Psoas muscle (tissue), 8 donors: ENCODE results near the gene RCBTB1. TPM values are rescaled to one million over a fixed set of nuclear protein-coding genes. Genes with fewer than 3 reads are reported as not detected.

Experiments used
- ATAC-seq, 4 donors: fragments of 200-7000 bp; cut with Tn5 transposase; one replicate each; pipeline ENCODE4 v1.9.1; 2020; ENCODE audit warnings: moderate library complexity in 3 of 4, mild to moderate bottlenecking in 2 of 4
- DNase-seq, 2 donors: peaks; one replicate each; pipeline ENCODE4 v3.0.0-alpha.2; 2020
- H3K27ac ChIP-seq: fragments of 200-600 bp; one replicate; pipeline ENCODE4 v1.8.0; 2022
- H3K27me3 ChIP-seq, 3 donors: fragments of 200-600 bp in 1 of 3; one replicate each; pipeline versions ENCODE4 v1.6.1 to v1.8.0; 2013 to 2022; ENCODE audit warnings: low read length in 2 of 3, mild to moderate bottlenecking in 2 of 3, moderate library complexity in 1 of 3; ENCODE audit not compliant: insufficient read depth in 3 of 3
- H3K36me3 ChIP-seq, 2 donors: fragments of 200-600 bp in 1 of 2; one replicate each; pipeline versions ENCODE4 v1.6.1 to v1.8.0; 2013 to 2022; ENCODE audit warnings: low read depth in 1 of 2, mild to moderate bottlenecking in 1 of 2, moderate library complexity in 1 of 2; ENCODE audit not compliant: insufficient read depth in 1 of 2
- H3K4me1 ChIP-seq: fragments of 200-600 bp; one replicate; pipeline ENCODE4 v1.8.0; 2022
- H3K4me3 ChIP-seq: fragments of 200-600 bp; one replicate; pipeline ENCODE4 v1.8.0; 2022; ENCODE audit warnings: mild to moderate bottlenecking
- H3K9me3 ChIP-seq: fragments of 200-600 bp; one replicate; pipeline ENCODE4 v1.8.0; 2022
- CTCF ChIP-seq: fragments of 200-600 bp; IDR thresholded peaks from one replicate; pipeline ENCODE4 v1.8.0; 2022; ENCODE audit warnings: antibody characterized with exemption
- WGBS, 3 donors: extraction: QIAGEN DNeasy Blood & Tissue Kit; methylation state at CpG; one replicate each; pipeline versions ENCODE4 v1.1.6 to v1.1.7; 2013; 5-methylcytosine and 5-hydroxymethylcytosine counted together
- intact Hi-C, 2 donors: fragments of 100-400 bp; cut with DNase I; formaldehyde crosslinking; loops; one replicate each; pipeline versions ENCODE4 v1.11.0 to v1.14.2; 2022
- polyA plus RNA-seq, 3 donors: library from polyadenylated mRNA; stranded (reverse); fragments of 200-250 nt; gene quantifications; one replicate each; pipeline ENCODE4 v1.2.3, GENCODE V29; 2013
- total RNA-seq, 4 donors: library from RNA; stranded (reverse); fragmentation: NEBNext Ultra II Directional in 2 of 4; extraction: Animal tissue kit (Norgen Biotek cat#: 25700) in 2 of 4; gene quantifications; one replicate each; pipeline versions ENCODE4 v1.2.1 to v1.2.4, GENCODE V29; 2021 to 2023
- donor health status: healthy with polysubstance abuse.
- donor health status: DM: no; HTN: no; CAD: no; lungs with moderate emphysema.
- donor health status: Bipolar disorder and iron deficiency.
- donor health status: healthy.
- donor health status: DM: yes; HTN: yes; CAD: no.
- donor health status: DM: no; HTN: no; CAD: no.
- donor health status: DM: no; HTN: no; CAD: no.
- donor health status: DM: yes; HTN: yes; CAD: no.

Gene RCBTB1
- total and polyA plus RNA-seq, 7 donors: 2.2 to 12.6 (median 6.6) TPM

GRCh38 chr13:49586717-49587116 lies 1.4 kb upstream of the RCBTB1 start:
- DNase-seq (no peak), ATAC-seq (no peak)
- Histone ChIP-seq H3K4me1 (peaks cover 9% of the 10 kb centered on the region), H3K27ac (no peak overlapping the region), H3K9me3 (no peaks in the 10 kb centered on the region), H3K27me3 (no peaks in the 10 kb centered on the region), H3K36me3 (peaks cover 0 to 3% of the 10 kb centered on the region in 2 donors), H3K4me3 (no peak overlapping the region)
- no peak for TF ChIP-seq CTCF
- intact Hi-C loops: loop anchor here in 1 of 2 donors (10.0 kb wide), 1 partner anchor 152 kb away; no protein-coding TSS in a partner anchor
- WGBS, 3 donors: 83 to 93% (median 87%) methylated on average over 3 of the region's 3 CpGs

DNA sequence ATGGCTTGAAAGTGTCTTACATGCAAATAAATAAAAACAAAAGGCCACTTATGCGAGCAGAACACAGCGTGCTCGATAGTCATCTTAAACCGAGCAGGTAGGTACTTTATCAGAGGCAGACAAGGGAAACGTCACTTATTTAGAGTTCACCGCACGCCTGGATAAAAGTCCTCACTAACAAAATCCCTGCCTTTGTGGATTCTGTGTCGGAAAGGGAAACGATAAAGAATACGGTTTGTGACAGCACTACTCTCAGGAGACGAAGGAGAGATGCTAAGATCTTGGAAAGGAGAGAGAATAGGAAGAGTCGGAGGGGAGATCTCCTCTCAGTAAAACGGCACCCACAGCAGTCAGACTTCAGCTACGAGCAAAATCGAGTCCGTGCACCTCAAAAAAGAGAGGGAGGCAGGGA lies 581 bp downstream of the RCBTB1 start:
- peak in 2 of 4 donors; percentile 5 to 33 for ATAC-seq
- WGBS, 3 donors: 0% methylated on average over 16 of the region's 16 CpGs
- no peak for TF ChIP-seq CTCF
- peak overlapping the region; percentile 95 for H3K4me3 ChIP-seq
- H3K9me3 ChIP-seq: no peaks in the 10 kb centered on the region
- no peaks in the 10 kb centered on the region for H3K27me3 ChIP-seq
- H3K4me1 ChIP-seq: peaks cover 9% of the 10 kb centered on the region
- intact Hi-C loops: loop anchor here in 1 of 2 donors (10.0 kb wide), 1 partner anchor 150 kb away; no protein-coding TSS in a partner anchor
- peak overlapping the region; percentile 67 for H3K27ac ChIP-seq
- no peak for DNase-seq
- H3K36me3 ChIP-seq: peaks cover 0 to 22% of the 10 kb centered on the region in 2 donors

- no peak overlapping the region for H3K27ac ChIP-seq
- H3K4me1 ChIP-seq: peaks cover 20% of the 10 kb centered on the region
- 92 to 93% (median 93%) methylated on average over 5 of the region's 5 CpGs for WGBS, 3 donors
- no peaks in the 10 kb centered on the region for H3K27me3 ChIP-seq
- H3K9me3 ChIP-seq: no peaks in the 10 kb centered on the region
- intact Hi-C loops: loop anchor here in 1 of 2 donors (10.0 kb wide), 1 partner anchor 146 kb away; no protein-coding TSS in a partner anchor
- DNase-seq (no peak), ATAC-seq (no peak)
- H3K4me3 ChIP-seq: no peak overlapping the region
- peaks cover 0 to 39% of the 10 kb centered on the region in 2 donors for H3K36me3 ChIP-seq
- TF ChIP-seq CTCF: no peak
Observed at GRCh38 chr13:49580980-49581680, 4.2 kb downstream of the RCBTB1 start.

DNA sequence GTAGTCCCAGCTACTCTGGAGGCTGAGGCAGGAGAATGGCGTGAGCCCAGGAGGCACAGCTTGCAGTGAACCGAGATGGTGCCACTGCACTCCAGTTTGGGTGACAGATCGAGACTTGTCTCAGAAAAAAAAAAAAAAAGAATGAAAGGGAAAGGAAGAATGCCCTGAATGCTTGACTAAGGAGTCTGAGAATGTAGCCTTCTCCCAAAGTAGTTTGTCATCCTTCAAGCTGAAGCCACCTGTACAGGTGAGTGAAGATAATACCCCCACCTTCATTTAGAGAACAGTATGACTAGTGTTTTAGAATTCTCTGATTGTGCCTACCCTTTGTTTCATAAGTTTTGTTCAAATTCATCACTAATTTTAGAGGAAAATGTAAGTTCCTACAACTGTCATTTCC lies 5.9 kb downstream of the RCBTB1 start:
- 77 to 96% (median 93%) methylated on average over 3 of the region's 3 CpGs for WGBS, 3 donors
- intact Hi-C loops: no loop called here
- no peaks in the 10 kb centered on the region for H3K27me3 ChIP-seq
- no peak for ATAC-seq
- no peak overlapping the region for H3K4me3 ChIP-seq
- no peak for DNase-seq
- no peak for TF ChIP-seq CTCF
- peaks cover 0 to 39% of the 10 kb centered on the region in 2 donors for H3K36me3 ChIP-seq
- H3K9me3 ChIP-seq: no peaks in the 10 kb centered on the region
- peaks cover 18% of the 10 kb centered on the region for H3K4me1 ChIP-seq
- H3K27ac ChIP-seq: no peak overlapping the region
